Colonic mucosa (tissue), 4 donors: ENCODE measurements around the gene STT3A. TPM values are rescaled to one million over a fixed set of nuclear protein-coding genes. Genes with fewer than 3 reads are reported as not detected.

Source experiments
- DNase-seq: peaks from one replicate; pipeline ENCODE4 v3.0.0-alpha.2; 2020
- H3K27ac ChIP-seq: fragments of 200-600 bp; one replicate; pipeline ENCODE4 v1.8.0; 2021
- H3K27me3 ChIP-seq: fragments of 200-600 bp; one replicate; pipeline ENCODE4 v1.8.0; 2021
- H3K36me3 ChIP-seq: fragments of 200-600 bp; one replicate; pipeline ENCODE4 v1.8.0; 2021
- H3K4me1 ChIP-seq: fragments of 200-600 bp; one replicate; pipeline ENCODE4 v1.8.0; 2021; ENCODE audit warnings: mild to moderate bottlenecking
- H3K4me3 ChIP-seq: fragments of 200-600 bp; one replicate; pipeline ENCODE4 v1.8.0; 2021
- H3K9ac ChIP-seq, 2 donors: one replicate each; pipeline ENCODE4 v1.7.0; 2013; ENCODE audit warnings: control low read depth in 2 of 2, low read depth in 2 of 2, low read length in 2 of 2
- H3K9me3 ChIP-seq: fragments of 200-600 bp; one replicate; pipeline ENCODE4 v1.8.0; 2021
- intact Hi-C: fragments of 100-400 bp; cut with DNase I; formaldehyde crosslinking; loops from one replicate; pipeline ENCODE4 v1.14.1; 2022
- total RNA-seq, 2 donors: library from RNA; stranded (reverse); fragmentation: NEBNext Ultra II Directional in 1 of 2; extraction: Animal tissue kit (Norgen Biotek cat#: 25700) in 1 of 2; gene quantifications; one replicate each; pipeline ENCODE4 v1.2.1, GENCODE V29; 2021
- TF ChIP-seq, protein P1 (sequence below): fragments of 200-600 bp; IDR thresholded peaks from one replicate; pipeline ENCODE4 v1.8.0; 2022; ENCODE audit warnings: antibody characterized with exemption, mild to moderate bottlenecking
- donor health status: healthy.
- donor health status: DM: no; HTN: no; CAD: no.
- donor health status: DM: no; HTN: no; CAD: no.

The STT3A gene
- total RNA-seq, 2 donors from 2014 or later, result 130 to 183 TPM

DNA sequence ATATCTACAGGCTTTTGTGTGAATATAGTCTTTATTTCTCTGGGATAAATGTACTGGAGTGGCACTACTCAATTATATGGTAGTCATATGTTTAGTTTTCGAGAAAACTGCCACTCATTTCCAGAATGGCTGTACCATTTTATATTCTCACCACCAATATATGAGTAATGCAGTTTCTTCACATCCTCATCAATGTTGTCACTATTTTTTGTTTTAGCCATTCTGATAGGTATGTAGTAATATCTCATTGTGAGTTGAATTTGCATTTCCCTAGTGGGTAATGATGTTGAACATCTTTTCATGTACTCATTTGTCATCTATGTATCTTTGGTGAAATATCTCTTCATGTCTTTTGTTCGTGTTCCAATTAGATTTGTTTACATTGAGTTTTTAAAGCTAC is 70.0 kb downstream of the STT3A start:
- TF ChIP-seq, protein P1, sequence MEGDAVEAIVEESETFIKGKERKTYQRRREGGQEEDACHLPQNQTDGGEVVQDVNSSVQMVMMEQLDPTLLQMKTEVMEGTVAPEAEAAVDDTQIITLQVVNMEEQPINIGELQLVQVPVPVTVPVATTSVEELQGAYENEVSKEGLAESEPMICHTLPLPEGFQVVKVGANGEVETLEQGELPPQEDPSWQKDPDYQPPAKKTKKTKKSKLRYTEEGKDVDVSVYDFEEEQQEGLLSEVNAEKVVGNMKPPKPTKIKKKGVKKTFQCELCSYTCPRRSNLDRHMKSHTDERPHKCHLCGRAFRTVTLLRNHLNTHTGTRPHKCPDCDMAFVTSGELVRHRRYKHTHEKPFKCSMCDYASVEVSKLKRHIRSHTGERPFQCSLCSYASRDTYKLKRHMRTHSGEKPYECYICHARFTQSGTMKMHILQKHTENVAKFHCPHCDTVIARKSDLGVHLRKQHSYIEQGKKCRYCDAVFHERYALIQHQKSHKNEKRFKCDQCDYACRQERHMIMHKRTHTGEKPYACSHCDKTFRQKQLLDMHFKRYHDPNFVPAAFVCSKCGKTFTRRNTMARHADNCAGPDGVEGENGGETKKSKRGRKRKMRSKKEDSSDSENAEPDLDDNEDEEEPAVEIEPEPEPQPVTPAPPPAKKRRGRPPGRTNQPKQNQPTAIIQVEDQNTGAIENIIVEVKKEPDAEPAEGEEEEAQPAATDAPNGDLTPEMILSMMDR, result no peak
- H3K9ac ChIP-seq, result no peak overlapping the region
- no peaks in the 10 kb centered on the region for H3K4me1 ChIP-seq
- no peak for DNase-seq
- H3K27me3 ChIP-seq, result no peaks in the 10 kb centered on the region
- H3K27ac ChIP-seq, result no peak overlapping the region
- intact Hi-C loops, result no loop called here
- no peaks in the 10 kb centered on the region for H3K36me3 ChIP-seq
- H3K9me3 ChIP-seq, result no peaks in the 10 kb centered on the region
- no peak overlapping the region for H3K4me3 ChIP-seq

DNA sequence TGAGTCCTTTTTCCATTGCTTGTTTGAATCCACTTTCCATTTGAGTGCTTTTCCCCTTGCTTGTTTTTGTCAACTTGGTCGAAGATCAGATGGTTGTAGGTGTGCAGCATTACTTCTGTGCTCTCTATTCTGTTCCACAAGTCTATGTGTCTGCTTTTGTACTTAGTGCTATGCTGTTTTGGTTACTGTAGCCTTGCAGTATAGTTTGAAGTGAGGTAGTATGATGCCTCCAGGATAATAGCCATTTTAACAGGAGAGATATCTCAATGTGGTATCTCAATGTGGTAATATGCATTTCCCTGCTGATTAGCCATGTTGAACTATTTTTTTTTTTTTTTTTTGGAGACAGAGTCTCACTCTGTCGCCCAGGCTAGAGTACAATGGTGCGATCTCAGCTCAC is 71.3 kb downstream of the STT3A start:
- Histone ChIP-seq H3K9me3 (no peaks in the 10 kb centered on the region), H3K4me3 (no peak overlapping the region)
- TF ChIP-seq, protein P1, result no peak

DNA sequence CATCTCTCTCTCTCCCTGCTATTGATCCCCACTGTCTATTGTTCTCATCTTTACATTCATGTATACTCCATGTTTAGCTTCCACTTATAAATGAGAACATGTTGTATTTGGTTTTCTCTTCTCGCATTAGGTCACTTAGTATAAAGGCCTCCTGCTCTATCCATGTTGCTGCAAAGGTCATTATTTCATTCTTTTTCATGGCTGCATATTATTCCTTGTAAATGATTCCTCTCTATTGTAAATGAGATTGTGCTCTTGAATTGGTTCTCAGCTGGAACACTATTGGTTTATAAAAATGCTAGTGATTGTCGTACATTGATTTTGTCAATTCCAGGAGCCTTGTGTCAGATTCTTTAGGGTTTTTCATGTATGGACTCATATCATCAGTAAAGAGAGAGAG is 74.5 kb downstream of the STT3A start:
- intact Hi-C loops, result no loop called here

More for the DNA sequence above, 71.3 kb downstream of the STT3A start:
- no peak for DNase-seq
- H3K27me3 ChIP-seq, result no peaks in the 10 kb centered on the region
- no peaks in the 10 kb centered on the region for H3K4me1 ChIP-seq
- H3K27ac ChIP-seq, result no peak overlapping the region
- intact Hi-C loops, result no loop called here
- no peaks in the 10 kb centered on the region for H3K36me3 ChIP-seq
- H3K9ac ChIP-seq, result no peak overlapping the region

DNA sequence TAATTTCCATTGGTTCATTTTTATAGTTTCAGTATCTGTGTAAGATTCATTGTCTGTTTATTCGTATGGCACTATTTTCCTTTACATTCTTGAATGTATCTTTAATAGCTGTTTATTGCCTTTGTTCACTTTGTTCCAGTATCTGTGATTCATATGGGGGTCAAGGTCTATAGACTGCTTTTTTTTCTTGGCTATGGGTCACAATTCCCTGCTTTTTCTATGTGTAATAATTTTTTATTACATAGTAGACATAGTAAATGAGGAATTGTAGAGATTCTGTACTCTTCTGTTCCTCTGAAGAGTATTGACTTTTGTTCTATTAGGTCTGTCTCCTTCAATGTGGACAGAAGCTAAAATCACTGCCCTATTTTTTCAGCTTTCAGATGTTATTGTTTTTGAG is 77.5 kb downstream of the STT3A start:
- TF ChIP-seq, protein P1, result no peak
- Histone ChIP-seq H3K36me3 (no peaks in the 10 kb centered on the region), H3K4me1 (no peaks in the 10 kb centered on the region), H3K9ac (no peak overlapping the region), H3K4me3 (no peak overlapping the region), H3K27ac (no peak overlapping the region), H3K27me3 (no peaks in the 10 kb centered on the region), H3K9me3 (no peaks in the 10 kb centered on the region)
- intact Hi-C loops, result no loop called here
- no peak for DNase-seq

More for the DNA sequence above, 74.5 kb downstream of the STT3A start:
- DNase-seq, result no peak
- H3K27ac ChIP-seq, result no peak overlapping the region
- H3K27me3 ChIP-seq, result no peaks in the 10 kb centered on the region
- TF ChIP-seq, protein P1, result no peak
- H3K9ac ChIP-seq, result no peak overlapping the region
- H3K4me1 ChIP-seq, result no peaks in the 10 kb centered on the region
- no peaks in the 10 kb centered on the region for H3K9me3 ChIP-seq
- H3K4me3 ChIP-seq, result no peak overlapping the region
- no peaks in the 10 kb centered on the region for H3K36me3 ChIP-seq

DNA sequence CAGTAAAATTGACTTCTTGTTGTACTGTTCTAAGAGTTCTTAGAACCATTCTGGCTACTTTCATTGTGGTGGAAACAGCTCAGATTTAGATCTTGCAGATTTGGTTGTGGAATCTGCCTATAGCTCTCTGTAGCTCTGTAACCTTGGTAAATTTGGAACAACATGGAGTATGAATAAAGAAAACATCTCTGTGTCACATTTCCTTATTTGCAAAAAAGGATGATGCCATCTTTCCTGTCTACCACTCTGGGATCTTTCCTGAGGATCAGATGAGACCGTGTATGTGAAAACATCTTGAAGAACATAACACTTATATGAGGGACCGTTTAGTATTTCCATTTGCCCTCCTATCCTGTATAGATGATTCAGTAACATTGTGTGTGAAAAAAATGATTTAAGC is 78.9 kb downstream of the STT3A start:
- Histone ChIP-seq H3K9ac (no peak overlapping the region), H3K27ac (no peak overlapping the region), H3K4me3 (no peak overlapping the region), H3K4me1 (no peaks in the 10 kb centered on the region), H3K36me3 (no peaks in the 10 kb centered on the region), H3K9me3 (no peaks in the 10 kb centered on the region), H3K27me3 (no peaks in the 10 kb centered on the region)
- intact Hi-C loops, result no loop called here
- TF ChIP-seq, protein P1, result no peak
- no peak for DNase-seq

Other genes with a start within 250 kb of the STT3A start
- gene FEZ1, start 96.6 kb upstream of the STT3A start, total RNA-seq, result 1 to 10 TPM; 2.7 to 7.4 TPM
- gene EI24, start 23.4 kb upstream of the STT3A start, total RNA-seq, result 100 to 1,000 TPM in 1 of 2 donors, 10 to 100 TPM in 1; 82.3 to 127 TPM
- 10 to 100 TPM; 15.6 to 44.6 TPM for gene CHEK1, start 32.3 kb downstream of the STT3A start, total RNA-seq
- gene ACRV1, start 88.0 kb downstream of the STT3A start, total RNA-seq, result not detected
- gene PATE1, start 153.4 kb downstream of the STT3A start, total RNA-seq, result not detected
- gene PATE2, start 186.0 kb downstream of the STT3A start, total RNA-seq, result not detected
- gene PATE3, start 195.3 kb downstream of the STT3A start, total RNA-seq, result not detected
- gene PATE4, start 240.5 kb downstream of the STT3A start, total RNA-seq, result not detected